GM21619 (cell line): ENCODE results near the gene VEZF1.
"Not testable (repeated sequence)": the region's sequence is repeated elsewhere in the genome, so short reads cannot be mapped to it uniquely, and the experiment has no call there.

Experiments used
- ATAC-seq: cut with Tn5 transposase; IDR thresholded peaks from one replicate; pipeline ENCODE4 v1.9.1; 2021; ENCODE audit not compliant: unreplicated experiment

VEZF1 gene

DNA sequence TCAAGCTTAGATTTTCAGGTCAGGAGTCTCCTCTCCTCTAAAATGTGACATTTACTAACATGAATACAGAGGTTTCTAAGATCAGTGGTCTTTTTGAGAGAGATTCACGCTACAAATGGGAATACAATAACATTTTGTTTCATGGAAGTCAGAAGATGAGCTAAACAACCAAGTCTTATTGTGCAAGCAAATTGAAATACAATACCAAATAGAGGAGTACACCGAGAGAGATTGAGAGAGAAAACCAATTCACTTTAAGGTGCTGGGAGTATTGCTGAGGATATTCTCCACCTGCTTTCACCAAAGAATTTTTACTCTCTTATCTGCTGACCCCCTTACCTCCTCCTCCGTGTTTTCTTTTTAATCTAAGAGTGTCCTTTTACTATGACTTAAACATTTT is 11.5 kb downstream of the VEZF1 start:
- ATAC-seq = no peak

GRCh38 chr17:57975044-57975443 is 13.0 kb downstream of the VEZF1 start:
- no peak for ATAC-seq

GRCh38 chr17:57974053-57974824 is 13.8 kb downstream of the VEZF1 start:
- ATAC-seq = not testable (repeated sequence)

GRCh38 chr17:57972151-57972550 is 15.9 kb downstream of the VEZF1 start:
- no peak for ATAC-seq

- ATAC-seq = no peak
Measured at GRCh38 chr17:57971572-57971971, 16.5 kb downstream of the VEZF1 start.

GRCh38 chr17:57970710-57971109 is 17.3 kb downstream of the VEZF1 start:
- no peak for ATAC-seq

GRCh38 chr17:57968456-57968855 is 19.6 kb downstream of the VEZF1 start:
- ATAC-seq = no peak

DNA sequence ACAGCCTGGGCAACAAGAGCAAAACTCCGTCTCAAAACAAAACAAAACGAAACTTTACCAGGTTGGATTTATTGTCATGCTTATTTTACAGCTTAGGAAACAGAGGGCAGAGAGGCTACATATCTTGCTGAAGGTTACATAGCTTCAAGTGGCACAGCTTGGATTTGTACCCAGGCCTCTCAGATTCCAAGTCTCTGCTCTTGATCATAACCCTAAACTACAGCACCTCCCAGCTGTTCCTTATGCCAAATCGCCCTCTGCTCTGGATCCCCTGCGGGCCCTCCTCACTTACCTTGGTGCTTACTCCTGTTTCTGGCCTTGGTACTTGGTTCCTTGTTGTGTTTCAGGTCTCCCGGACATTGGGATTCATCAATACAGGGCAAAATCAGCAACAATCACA is 21.2 kb downstream of the VEZF1 start:
- ATAC-seq = no peak

DNA sequence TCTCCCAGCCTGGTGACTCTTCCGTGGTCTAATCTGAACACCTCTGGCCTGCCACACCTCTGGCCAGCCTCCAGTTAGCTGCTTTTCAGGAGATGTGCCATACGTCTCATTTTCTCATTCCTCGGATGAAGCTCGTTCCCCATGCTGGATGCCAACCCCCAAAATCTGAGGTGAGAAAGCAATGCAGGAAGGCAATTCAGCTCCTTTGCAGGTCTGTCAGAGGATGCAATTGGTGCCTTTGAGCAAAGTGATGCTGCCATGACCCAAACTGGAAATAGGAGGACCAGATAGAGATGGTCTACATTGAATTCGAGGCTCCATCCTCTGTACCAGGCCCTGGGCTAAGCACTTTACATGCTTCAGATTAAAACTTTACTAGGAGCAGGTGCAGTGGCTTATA is 21.8 kb downstream of the VEZF1 start:
- no peak for ATAC-seq

- no peak for ATAC-seq
Measured at GRCh38 chr17:57965521-57966160, 22.4 kb downstream of the VEZF1 start.

GRCh38 chr17:57963149-57963511 is 24.9 kb downstream of the VEZF1 start:
- no peak for ATAC-seq

DNA sequence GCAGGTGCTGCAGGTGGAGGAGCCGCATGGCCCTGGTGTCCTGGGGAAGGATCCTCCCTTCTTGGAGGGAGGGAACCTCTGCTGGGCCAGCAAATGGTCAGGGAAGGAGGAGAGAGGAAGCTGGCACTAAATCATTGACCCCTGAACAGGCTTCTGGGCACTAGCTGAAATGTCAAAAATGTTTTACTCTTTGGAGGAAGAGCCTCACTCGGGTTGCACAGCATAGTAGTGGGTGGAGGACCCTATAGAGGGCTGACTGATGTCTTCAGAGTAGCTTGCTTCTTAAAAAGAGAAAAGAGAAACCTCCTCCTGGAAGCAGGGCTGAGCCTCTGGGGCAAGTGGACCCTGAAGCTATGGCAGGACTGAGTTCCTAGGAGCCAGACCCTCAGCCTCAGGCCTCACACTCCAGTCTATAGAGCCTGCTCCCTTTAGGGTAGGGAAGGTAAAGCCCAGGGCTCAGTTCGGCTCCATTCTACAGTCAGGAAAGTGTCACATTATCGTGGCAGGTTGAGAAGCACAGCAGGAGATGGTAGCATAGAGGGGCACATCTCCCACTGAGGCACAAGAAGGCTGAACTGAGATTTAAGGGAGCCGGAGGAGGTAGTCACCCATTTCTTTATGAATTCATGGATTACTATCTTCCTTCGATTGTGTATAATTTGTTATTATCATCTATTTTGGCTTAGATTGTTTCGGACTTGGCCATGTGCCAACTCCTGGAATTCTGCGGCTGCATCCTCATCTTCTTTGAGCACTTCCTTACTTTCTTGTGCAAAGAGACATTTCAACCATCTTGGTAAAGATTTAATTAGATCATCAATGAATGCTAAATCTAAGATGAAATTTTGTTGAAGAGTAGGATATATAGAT is 25.5 kb downstream of the VEZF1 start:
- no peak for ATAC-seq

- ATAC-seq = no peak
Measured at GRCh38 chr17:57959929-57960328, 28.1 kb downstream of the VEZF1 start.

DNA sequence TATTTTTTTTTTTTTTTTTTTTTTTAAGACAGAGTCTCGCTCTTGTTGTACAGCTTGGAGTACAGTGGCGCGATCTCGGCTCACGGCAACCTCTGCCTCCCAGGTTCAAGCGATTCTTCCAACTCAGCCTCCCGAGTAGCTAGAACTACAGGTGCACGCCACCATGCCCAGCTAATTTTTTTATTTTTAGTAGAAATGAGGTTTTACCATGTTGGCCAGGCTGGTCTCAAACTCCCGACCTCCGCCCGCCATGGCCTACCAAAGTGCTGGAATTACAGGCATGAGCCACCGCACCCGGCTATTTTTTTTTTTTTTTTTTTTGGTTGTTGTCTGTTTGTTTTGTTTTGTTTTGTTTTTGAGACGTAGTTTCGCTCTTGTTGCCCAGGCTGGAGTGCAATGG is 29.7 kb downstream of the VEZF1 start:
- not testable (repeated sequence) for ATAC-seq

DNA sequence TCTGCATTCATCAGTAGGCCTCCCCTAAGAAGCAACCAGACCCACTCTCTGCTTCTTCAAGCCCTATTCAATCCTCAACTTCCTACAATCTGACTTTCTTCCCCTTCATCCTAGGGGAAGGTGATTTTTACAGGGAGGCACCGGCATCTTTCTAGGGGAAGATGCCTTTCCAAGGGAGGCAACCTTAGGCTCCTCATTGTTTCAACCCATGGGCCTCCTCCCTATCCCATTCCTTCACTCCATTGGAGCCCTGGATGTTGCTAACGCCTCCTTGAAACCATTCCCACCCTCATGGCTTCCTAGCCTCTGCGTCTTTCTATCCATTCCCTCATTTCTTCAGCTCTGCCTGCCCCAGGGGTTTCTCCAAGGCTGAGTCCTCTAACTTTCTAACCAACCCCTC is 30.2 kb downstream of the VEZF1 start:
- ATAC-seq = no peak

DNA sequence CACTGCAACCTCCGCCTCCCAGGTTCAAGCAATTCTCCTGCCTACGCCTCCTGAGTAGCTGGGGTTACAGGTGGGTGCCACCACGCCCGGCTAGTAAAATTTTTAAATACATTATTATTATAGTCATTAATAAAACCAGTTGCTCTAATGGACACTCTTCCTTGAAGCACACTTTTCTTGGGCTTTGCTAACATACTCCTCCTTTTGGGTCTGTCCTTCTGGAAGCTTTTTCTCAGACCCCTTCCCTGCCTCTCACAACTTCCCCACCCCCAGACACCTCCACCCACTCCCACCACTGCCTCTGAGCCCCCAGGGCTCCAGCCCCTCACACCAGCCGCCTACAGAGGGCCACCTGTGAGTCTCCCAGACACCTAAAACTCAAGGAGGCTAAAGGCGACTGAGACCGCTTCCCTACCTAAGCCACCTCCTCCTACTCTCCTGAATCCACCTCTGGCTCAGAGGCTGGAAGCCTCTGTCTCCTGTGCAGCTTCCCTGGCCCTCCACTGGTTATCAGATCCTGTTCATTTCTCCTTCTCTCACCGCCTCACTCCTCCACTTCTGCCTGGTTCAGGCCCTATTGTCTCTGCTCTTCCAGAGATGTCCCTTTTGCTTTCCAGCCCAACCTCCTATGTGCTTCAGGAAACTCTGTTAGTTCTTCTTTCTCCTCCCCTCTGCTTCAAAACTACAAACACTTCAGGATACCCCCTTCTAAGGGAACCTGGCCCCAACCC is 30.8 kb downstream of the VEZF1 start:
- no peak for ATAC-seq

- peak; percentile 79 for ATAC-seq
Measured at GRCh38 chr17:57956291-57957119, 31.5 kb downstream of the VEZF1 start.

- ATAC-seq = peak; percentile 57
Measured at GRCh38 chr17:57955183-57955931, 32.7 kb downstream of the VEZF1 start, which contains the start of gene CUEDC1. CUEDC1 (minus strand) TSS chr17:57955412; CDS start chr17:57885564, 69,848 bp downstream.

GRCh38 chr17:57954397-57955182 is 33.5 kb downstream of the VEZF1 start:
- ATAC-seq = no peak
